ENCODE measurements around the gene IFT81. TPM values are rescaled to one million over a fixed set of nuclear protein-coding genes. Genes with fewer than 3 reads are reported as not detected.

Gene IFT81
- total and polyA plus RNA-seq, 2 donors from 2014 or later = 6.5 to 16.6 TPM

- DNase-seq (no peak), FAIRE-seq (no peak)
- no peak for TF ChIP-seq CTCF (IDR thresholded peaks at IDR 0.05; ENCODE audit: borderline replicate concordance, extremely low read depth, insufficient read depth)
- no peak overlapping the region for H3K9ac ChIP-seq (ENCODE audit: low read length in 3 of 3)
- H3K9me3 ChIP-seq (ENCODE audit: control insufficient read depth in 2 of 3, insufficient read depth in 1 of 3, low read length in 3 of 3) = peaks cover 0 to 3% (median 0%) of the 10 kb centered on the region in 3 donors
- no peaks in the 10 kb centered on the region for H3K27me3 ChIP-seq (ENCODE audit: control insufficient read depth, insufficient read depth, low read length)
- H3K36me3 ChIP-seq (ENCODE audit: control insufficient read depth in 2 of 3, insufficient read depth in 3 of 3, low read length in 3 of 3) = peaks cover 2 to 12% (median 9%) of the 10 kb centered on the region in 3 donors
- intact Hi-C loops (cut with DNase I) = no loop called here
- H3K4me1 ChIP-seq (ENCODE audit: control insufficient read depth in 2 of 3, insufficient read depth in 2 of 3, low read depth in 1 of 3, low read length in 3 of 3) = no peaks in the 10 kb centered on the region
- no peak overlapping the region for H3K4me3 ChIP-seq (ENCODE audit: low read length in 3 of 3)
- no peak overlapping the region for H3K27ac ChIP-seq (ENCODE audit: low read depth in 2 of 2, low read length in 2 of 2)
Measured at GRCh38 chr12:110156766-110157165, 32.6 kb downstream of the IFT81 start.

GRCh38 chr12:110157539-110157938 lies 33.4 kb downstream of the IFT81 start:
- TF ChIP-seq CTCF (IDR thresholded peaks at IDR 0.05; ENCODE audit: borderline replicate concordance, extremely low read depth, insufficient read depth) = no peak
- H3K9me3 ChIP-seq (ENCODE audit: control insufficient read depth in 2 of 3, insufficient read depth in 1 of 3, low read length in 3 of 3) = peaks cover 0 to 3% (median 0%) of the 10 kb centered on the region in 3 donors
- H3K27me3 ChIP-seq (ENCODE audit: control insufficient read depth, insufficient read depth, low read length) = no peaks in the 10 kb centered on the region
- intact Hi-C loops (cut with DNase I) = no loop called here
- DNase-seq = no peak
- H3K4me1 ChIP-seq (ENCODE audit: control insufficient read depth in 2 of 3, insufficient read depth in 2 of 3, low read depth in 1 of 3, low read length in 3 of 3) = no peaks in the 10 kb centered on the region
- no peak overlapping the region for H3K9ac ChIP-seq (ENCODE audit: low read length in 3 of 3)
- H3K27ac ChIP-seq (ENCODE audit: low read depth in 2 of 2, low read length in 2 of 2) = no peak overlapping the region
- FAIRE-seq = no peak
- no peak overlapping the region for H3K4me3 ChIP-seq (ENCODE audit: low read length in 3 of 3)
- peaks cover 2 to 10% (median 9%) of the 10 kb centered on the region in 3 donors for H3K36me3 ChIP-seq (ENCODE audit: control insufficient read depth in 2 of 3, insufficient read depth in 3 of 3, low read length in 3 of 3)

- FAIRE-seq = no peak
- no peak overlapping the region for H3K4me3 ChIP-seq (ENCODE audit: low read length in 3 of 3)
- no peak for DNase-seq
- H3K9me3 ChIP-seq (ENCODE audit: control insufficient read depth in 2 of 3, insufficient read depth in 1 of 3, low read length in 3 of 3) = peaks cover 0 to 3% (median 0%) of the 10 kb centered on the region in 3 donors
- peaks cover 2 to 9% (median 4%) of the 10 kb centered on the region in 3 donors for H3K36me3 ChIP-seq (ENCODE audit: control insufficient read depth in 2 of 3, insufficient read depth in 3 of 3, low read length in 3 of 3)
- no peak for TF ChIP-seq CTCF (IDR thresholded peaks at IDR 0.05; ENCODE audit: borderline replicate concordance, extremely low read depth, insufficient read depth)
- no peaks in the 10 kb centered on the region for H3K27me3 ChIP-seq (ENCODE audit: control insufficient read depth, insufficient read depth, low read length)
- H3K27ac ChIP-seq (ENCODE audit: low read depth in 2 of 2, low read length in 2 of 2) = no peak overlapping the region
- intact Hi-C loops (cut with DNase I) = no loop called here
- H3K9ac ChIP-seq (ENCODE audit: low read length in 3 of 3) = no peak overlapping the region
- no peaks in the 10 kb centered on the region for H3K4me1 ChIP-seq (ENCODE audit: control insufficient read depth in 2 of 3, insufficient read depth in 2 of 3, low read depth in 1 of 3, low read length in 3 of 3)
Measured at GRCh38 chr12:110159671-110160245, 35.6 kb downstream of the IFT81 start.

All from kidney (tissue), 14 donors.